SU-DHL-6 (cell line): ENCODE data around the gene ZFAND2A.

Experiments
- H2AFZ ChIP-seq: fragments of 200-600 bp; sonication (generic); 2 replicates; pipeline ENCODE4 v1.6.1; 2014; ENCODE audit warnings: low read depth, mild to moderate bottlenecking, moderate library complexity, mixed read lengths, antibody characterized with exemption, low read length; ENCODE audit not compliant: severe bottlenecking
- H3F3A ChIP-seq: fragments of 200-600 bp; shearing (Covaris generic); 2 replicates; pipeline ENCODE4 v1.6.0; 2016; ENCODE audit warnings: antibody characterized with exemption, mild to moderate bottlenecking; ENCODE audit not compliant: insufficient read depth
- H3K27ac ChIP-seq: fragments of 200-600 bp; sonication (generic); 2 replicates; pipeline ENCODE4 v1.5.1; 2016; ENCODE audit warnings: low read depth, mild to moderate bottlenecking, low read length, moderate library complexity, mixed read lengths
- H3K27me3 ChIP-seq: fragments of 200-600 bp; sonication (generic), shearing (Covaris generic); 2 replicates; pipeline ENCODE4 v1.6.0; 2014; ENCODE audit warnings: mild to moderate bottlenecking, low read length
- H3K36me3 ChIP-seq: fragments of 200-600 bp; sonication (generic); 2 replicates; pipeline ENCODE4 v1.6.1; 2014; ENCODE audit warnings: mild to moderate bottlenecking, low read length, mixed read lengths
- H3K4me2 ChIP-seq: fragments of 300-600, 200-600 bp; shearing (Covaris generic), sonication (generic); 2 replicates; pipeline ENCODE4 v1.6.0; 2014; ENCODE audit warnings: low read length, low read depth, mild to moderate bottlenecking; ENCODE audit not compliant: poor library complexity, severe bottlenecking
- H3K4me3 ChIP-seq: fragments of 200-600 bp; sonication (generic); 2 replicates; pipeline ENCODE4 v1.5.1; 2014; ENCODE audit warnings: antibody characterized with exemption, low read length, mild to moderate bottlenecking, mixed read lengths; ENCODE audit not compliant: insufficient read depth, poor library complexity, severe bottlenecking
- H3K79me2 ChIP-seq: fragments of 200-600 bp; sonication (generic); 2 replicates; pipeline ENCODE4 v1.6.1; 2014; ENCODE audit warnings: mild to moderate bottlenecking, low read length, moderate library complexity; ENCODE audit not compliant: insufficient read depth
- H3K9ac ChIP-seq: fragments of 200-600 bp; sonication (generic); 2 replicates; pipeline ENCODE4 v1.7.0; 2014; ENCODE audit warnings: mild to moderate bottlenecking, low read length
- H3K9me2 ChIP-seq: fragments of 200-600 bp; sonication (generic); replicated peaks from 2 replicates; pipeline ENCODE4 v1.6.1; 2014; ENCODE audit warnings: low read length; ENCODE audit not compliant: insufficient read depth
- H3K9me3 ChIP-seq: fragments of 200-600 bp; sonication (generic); 2 replicates; pipeline ENCODE4 v1.6.1; 2014; ENCODE audit warnings: low read length, mixed read lengths; ENCODE audit not compliant: insufficient read depth
- H4K20me1 ChIP-seq: fragments of 200-600 bp; sonication (generic); 2 replicates; pipeline ENCODE4 v1.6.1; 2014; ENCODE audit warnings: low read depth, mild to moderate bottlenecking, antibody characterized with exemption, low read length, moderate library complexity, mixed read lengths
- EZH2phosphoT487 ChIP-seq: fragments of 200-600 bp; sonication (generic), shearing (Covaris generic); conservative IDR thresholded peaks from 2 replicates; pipeline ENCODE4 v1.6.1; 2018; ENCODE audit warnings: mild to moderate bottlenecking, antibody characterized with exemption, low read length, moderate library complexity, mixed read lengths
- TF ChIP-seq, protein P1 (sequence below): fragments of 200-600 bp; sonication (generic); IDR thresholded peaks from one replicate; pipeline ENCODE4 v1.5.1; 2017; ENCODE audit warnings: antibody characterized with exemption, mild to moderate bottlenecking, low read length, moderate library complexity; ENCODE audit not compliant: insufficient read depth, poor library complexity, severe bottlenecking

Gene ZFAND2A

DNA sequence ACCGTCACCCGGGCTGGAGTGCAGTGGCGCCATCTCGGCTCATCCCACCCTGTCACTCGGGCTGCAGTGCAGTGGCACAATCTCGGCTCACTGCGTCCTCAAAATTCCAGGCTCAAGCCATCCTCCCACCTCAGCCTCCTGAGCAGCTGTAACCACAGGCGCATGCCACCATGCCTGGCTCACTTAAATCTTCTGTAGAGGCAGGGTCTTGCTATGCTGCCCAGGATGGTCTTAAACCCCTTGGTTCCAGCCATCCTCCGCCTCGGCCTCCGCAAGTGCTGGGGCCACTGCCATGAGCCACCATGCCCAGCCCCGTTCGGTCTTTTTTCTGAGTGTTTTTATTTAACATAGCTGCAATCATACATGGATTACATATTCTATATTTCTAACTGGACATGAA lies 30.6 kb downstream of the ZFAND2A start:
- Histone ChIP-seq H3K4me3 (no peak overlapping the region), H3F3A (no peaks in the 10 kb centered on the region), H3K9me3 (no peaks in the 10 kb centered on the region), H3K4me2 (no peak overlapping the region), H3K36me3 (no peaks in the 10 kb centered on the region), H3K27me3 (no peaks in the 10 kb centered on the region), H3K9me2 (no peaks in the 10 kb centered on the region), H3K27ac (no peak overlapping the region), H4K20me1 (no peaks in the 10 kb centered on the region), H3K9ac (no peak overlapping the region), H2AFZ (no peak overlapping the region), H3K79me2 (peaks cover 6% of the 10 kb centered on the region; the same call in 1 of the 2 replicates)
- TF ChIP-seq, protein P1, sequence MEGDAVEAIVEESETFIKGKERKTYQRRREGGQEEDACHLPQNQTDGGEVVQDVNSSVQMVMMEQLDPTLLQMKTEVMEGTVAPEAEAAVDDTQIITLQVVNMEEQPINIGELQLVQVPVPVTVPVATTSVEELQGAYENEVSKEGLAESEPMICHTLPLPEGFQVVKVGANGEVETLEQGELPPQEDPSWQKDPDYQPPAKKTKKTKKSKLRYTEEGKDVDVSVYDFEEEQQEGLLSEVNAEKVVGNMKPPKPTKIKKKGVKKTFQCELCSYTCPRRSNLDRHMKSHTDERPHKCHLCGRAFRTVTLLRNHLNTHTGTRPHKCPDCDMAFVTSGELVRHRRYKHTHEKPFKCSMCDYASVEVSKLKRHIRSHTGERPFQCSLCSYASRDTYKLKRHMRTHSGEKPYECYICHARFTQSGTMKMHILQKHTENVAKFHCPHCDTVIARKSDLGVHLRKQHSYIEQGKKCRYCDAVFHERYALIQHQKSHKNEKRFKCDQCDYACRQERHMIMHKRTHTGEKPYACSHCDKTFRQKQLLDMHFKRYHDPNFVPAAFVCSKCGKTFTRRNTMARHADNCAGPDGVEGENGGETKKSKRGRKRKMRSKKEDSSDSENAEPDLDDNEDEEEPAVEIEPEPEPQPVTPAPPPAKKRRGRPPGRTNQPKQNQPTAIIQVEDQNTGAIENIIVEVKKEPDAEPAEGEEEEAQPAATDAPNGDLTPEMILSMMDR, result no peak
- TF ChIP-seq EZH2phosphoT487, result no peak

DNA sequence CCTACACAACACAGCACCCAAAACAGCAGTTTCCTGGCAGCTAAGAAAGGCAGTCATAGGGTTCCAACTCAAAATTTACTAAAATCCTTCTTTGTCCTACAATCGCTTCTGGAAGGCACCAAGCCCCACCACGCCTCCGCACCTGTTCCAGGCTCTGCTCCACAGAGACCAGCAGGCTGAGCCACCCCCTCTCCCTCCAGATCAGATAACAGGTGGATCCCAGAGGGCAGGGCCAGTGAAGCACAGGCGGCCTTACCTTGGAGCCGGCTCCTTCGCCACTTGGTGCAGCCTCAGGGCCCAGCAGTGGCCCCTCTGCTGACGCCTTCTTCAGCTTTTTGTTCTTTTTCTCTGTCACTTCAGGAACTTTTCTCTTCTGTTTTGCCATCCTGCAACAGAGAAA lies 33.0 kb downstream of the ZFAND2A start:
- Histone ChIP-seq H3K9ac (no peak overlapping the region), H3K79me2 (peaks cover 3% of the 10 kb centered on the region; the same call in 1 of the 2 replicates), H2AFZ (no peak overlapping the region), H3K27me3 (no peaks in the 10 kb centered on the region), H3F3A (no peaks in the 10 kb centered on the region), H3K4me2 (no peak overlapping the region), H4K20me1 (no peaks in the 10 kb centered on the region), H3K36me3 (no peaks in the 10 kb centered on the region), H3K9me3 (no peaks in the 10 kb centered on the region), H3K4me3 (no peak overlapping the region), H3K9me2 (no peaks in the 10 kb centered on the region), H3K27ac (no peak overlapping the region)
- TF ChIP-seq EZH2phosphoT487, result no peak
- TF ChIP-seq, protein P1, result no peak

DNA sequence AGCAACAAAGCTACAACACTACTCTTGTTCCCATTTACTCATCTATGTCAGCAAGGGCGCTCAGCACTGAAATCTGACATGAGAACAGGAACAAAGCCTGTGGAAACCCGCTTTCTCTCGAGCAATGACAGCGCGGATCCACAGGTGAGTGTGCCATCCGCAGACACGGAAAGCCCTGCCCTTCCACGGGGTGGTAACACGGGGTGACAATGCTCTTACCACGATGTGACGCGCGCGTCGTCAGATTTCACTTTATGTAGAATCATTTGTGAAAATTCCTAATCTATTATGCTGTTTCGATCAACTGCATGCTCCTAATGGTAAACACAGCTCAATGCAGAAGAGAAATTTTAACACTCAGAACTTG lies 34.4 kb downstream of the ZFAND2A start:
- Histone ChIP-seq H3K9me3 (no peaks in the 10 kb centered on the region), H3K4me3 (no peak overlapping the region), H3K4me2 (no peak overlapping the region), H3K27ac (no peak overlapping the region), H3K9me2 (no peaks in the 10 kb centered on the region), H3F3A (no peaks in the 10 kb centered on the region), H3K36me3 (no peaks in the 10 kb centered on the region), H4K20me1 (no peaks in the 10 kb centered on the region), H3K9ac (no peak overlapping the region), H3K79me2 (peaks cover 3% of the 10 kb centered on the region; the same call in 1 of the 2 replicates), H3K27me3 (no peaks in the 10 kb centered on the region), H2AFZ (no peak overlapping the region)
- TF ChIP-seq, protein P1, result no peak
- TF ChIP-seq EZH2phosphoT487, result no peak
